NCI-H748 (cell line): Measurements from ENCODE around the gene STAG1.
"Not testable (repeated sequence)": the region's sequence is repeated elsewhere in the genome, so short reads cannot be mapped to it uniquely, and the experiment has no call there.

ENCODE experiments used
- DNase-seq: peaks from one replicate; lab custom pipeline; 2025; ENCODE audit not compliant: unreplicated experiment; lab: John Stamatoyannopoulos, UW

The STAG1 gene

GRCh38 chr3:136749091-136749490 is 3.1 kb downstream of the STAG1 start:
- DNase-seq: peak; percentile 10

GRCh38 chr3:136745916-136746315 is 6.3 kb downstream of the STAG1 start:
- DNase-seq: no peak

GRCh38 chr3:136741063-136741462 is 11.1 kb downstream of the STAG1 start:
- DNase-seq: no peak

- no peak for DNase-seq
Observed at GRCh38 chr3:136740351-136740958, 11.7 kb downstream of the STAG1 start.

- DNase-seq: not testable (repeated sequence)
Observed at GRCh38 chr3:136736950-136737349, 15.2 kb downstream of the STAG1 start.

GRCh38 chr3:136735103-136735502 is 17.1 kb downstream of the STAG1 start:
- no peak for DNase-seq

- peak; percentile 12 for DNase-seq
Observed at GRCh38 chr3:136734382-136735070, 17.7 kb downstream of the STAG1 start.

- no peak for DNase-seq
Observed at GRCh38 chr3:136733317-136733833, 18.8 kb downstream of the STAG1 start.

GRCh38 chr3:136731274-136731884 is 20.8 kb downstream of the STAG1 start:
- no peak for DNase-seq

- DNase-seq: no peak
Observed at GRCh38 chr3:136730595-136731273, 21.4 kb downstream of the STAG1 start.

GRCh38 chr3:136728918-136729317 is 23.3 kb downstream of the STAG1 start:
- no peak for DNase-seq

GRCh38 chr3:136728473-136728872 is 23.7 kb downstream of the STAG1 start:
- no peak for DNase-seq

GRCh38 chr3:136725468-136725867 is 26.7 kb downstream of the STAG1 start:
- DNase-seq: no peak

- DNase-seq: not testable (repeated sequence)
Observed at GRCh38 chr3:136722916-136723315, 29.3 kb downstream of the STAG1 start.

- not testable (repeated sequence) for DNase-seq
Observed at GRCh38 chr3:136722399-136722798, 29.8 kb downstream of the STAG1 start.

GRCh38 chr3:136720091-136720490 is 32.1 kb downstream of the STAG1 start:
- DNase-seq: no peak

- DNase-seq: no peak
Observed at GRCh38 chr3:136716629-136717028, 35.5 kb downstream of the STAG1 start.

GRCh38 chr3:136714020-136714419 is 38.2 kb downstream of the STAG1 start:
- no peak for DNase-seq

GRCh38 chr3:136712941-136713340 is 39.2 kb downstream of the STAG1 start:
- DNase-seq: no peak

- not testable (repeated sequence) for DNase-seq
Observed at GRCh38 chr3:136711888-136712287, 40.3 kb downstream of the STAG1 start.

- no peak for DNase-seq
Observed at GRCh38 chr3:136711277-136711676, 40.9 kb downstream of the STAG1 start.

GRCh38 chr3:136709775-136710174 is 42.4 kb downstream of the STAG1 start:
- DNase-seq: not testable (repeated sequence)
